Kidney (tissue), 14 donors: ENCODE data around the gene DNAJB4. TPM values are rescaled to one million over a fixed set of nuclear protein-coding genes. Genes with fewer than 3 reads are reported as not detected.
"Not testable (repeated sequence)": the region's sequence is repeated elsewhere in the genome, so short reads cannot be mapped to it uniquely, and the experiment has no call there.

Source experiments
- DNase-seq, 5 donors: peaks; one replicate each; pipeline ENCODE4 v3.0.0-alpha.2; 2013 to 2020
- FAIRE-seq: peaks from 2 replicates; lab custom pipeline; 2012; peaks lifted over from hg19 to GRCh38; lab: Jason Lieb, UNC
- H3K27ac ChIP-seq, 2 donors: one replicate each; pipeline ENCODE4 v1.7.0; 2013; ENCODE audit warnings: low read depth in 2 of 2, low read length in 2 of 2, inconsistent platforms in 1 of 2
- H3K27me3 ChIP-seq: one replicate; pipeline ENCODE4 v1.7.1; 2013; ENCODE audit warnings: low read length, inconsistent platforms; ENCODE audit not compliant: control insufficient read depth, insufficient read depth
- H3K36me3 ChIP-seq, 3 donors: one replicate each; pipeline versions ENCODE4 v1.7.0 to v1.7.1; 2013; ENCODE audit warnings: low read length in 3 of 3, control low read depth in 1 of 3, inconsistent platforms in 1 of 3; ENCODE audit not compliant: insufficient read depth in 3 of 3, control insufficient read depth in 2 of 3
- H3K4me1 ChIP-seq, 3 donors: one replicate each; pipeline versions ENCODE4 v1.7.0 to v1.7.1; 2013; ENCODE audit warnings: low read length in 3 of 3, inconsistent platforms in 1 of 3, low read depth in 1 of 3; ENCODE audit not compliant: control insufficient read depth in 2 of 3, insufficient read depth in 2 of 3
- H3K4me3 ChIP-seq, 3 donors: one replicate each; pipeline versions ENCODE4 v1.7.0 to v1.8.1; 2013; ENCODE audit warnings: low read length in 3 of 3, control low read depth in 1 of 3, inconsistent platforms in 1 of 3
- H3K9ac ChIP-seq, 3 donors: one replicate each; pipeline versions ENCODE4 v1.7.0 to v1.7.1; 2013; ENCODE audit warnings: low read length in 3 of 3, control low read depth in 1 of 3, inconsistent platforms in 1 of 3
- H3K9me3 ChIP-seq, 3 donors: one replicate each; pipeline versions ENCODE4 v1.7.0 to v1.7.1; 2013; ENCODE audit warnings: low read length in 3 of 3, control low read depth in 1 of 3, inconsistent platforms in 1 of 3; ENCODE audit not compliant: control insufficient read depth in 2 of 3, insufficient read depth in 1 of 3
- CTCF ChIP-seq: IDR thresholded peaks from 3 replicates; pipeline ENCODE4 v1.5.1; 2012; ENCODE audit warnings: mild to moderate bottlenecking, moderate library complexity, borderline replicate concordance; ENCODE audit not compliant: insufficient read depth; ENCODE audit errors: extremely low read depth
- intact Hi-C: fragments of 100-400 bp; cut with DNase I; formaldehyde crosslinking; loops from one replicate; pipeline ENCODE4 v1.11.1; 2022
- polyA plus RNA-seq: library from polyadenylated mRNA; stranded (reverse); fragments of 350-450 nt; fragmentation: Illumina TruSeq; extraction: RNeasy Lipid Tissue Mini Kit (QIAGEN cat#74804); gene quantifications from one replicate; pipeline ENCODE4 v1.2.3, GENCODE V29; 2014; ENCODE audit warnings: low read depth, low replicate concordance; ENCODE audit not compliant: insufficient read depth
- total RNA-seq: library from RNA; stranded (reverse); fragmentation: NEBNext Ultra II Directional; extraction: Animal tissue kit (Norgen Biotek cat#: 25700); gene quantifications from one replicate; pipeline ENCODE4 v1.2.1, GENCODE V29; 2021
- donor health status: control.
- donor health status: control.
- donor health status: control.
- donor health status: control.
- donor health status: control.
- donor health status: DM: yes; HTN: yes; CAD: no.
- donor health status: Normal renal cell carcinoma (clear cell type).

The DNAJB4 gene
- total and polyA plus RNA-seq, 2 donors from 2014 or later, result 17.0 to 34.7 TPM

- peak; percentile 58 for TF ChIP-seq CTCF
- Histone ChIP-seq H3K4me3 (peak within 1 kb of the TSS; percentile 87 to 96 (median 96)), H3K36me3 (no peaks in the 10 kb centered on the region), H3K4me1 (peaks cover 0 to 21% (median 2%) of the 10 kb centered on the region in 3 donors), H3K27ac (peak within 1 kb of the TSS; percentile 98 to 99), H3K9ac (peak within 1 kb of the TSS; percentile 98 to 99 (median 98)), H3K27me3 (no peaks in the 10 kb centered on the region), H3K9me3 (no peaks in the 10 kb centered on the region)
- FAIRE-seq (peak; percentile 38), DNase-seq (peak; percentile 97 to 100 (median 98))
- intact Hi-C loops, result no loop called here
These were observed 25.5 kb upstream of the DNAJB4 start, which contains the start of gene FUBP1 for GRCh38 chr1:77978969-77979876. Gene FUBP1 (minus strand): TSS chr1:77979072. CDS start chr1:77979004, 68 bp downstream.

- H3K36me3 ChIP-seq, DNase-seq, H3K9ac ChIP-seq, intact Hi-C loops, H3K27ac ChIP-seq, H3K4me3 ChIP-seq, FAIRE-seq, H3K4me1 ChIP-seq, H3K27me3 ChIP-seq, H3K9me3 ChIP-seq: not testable (repeated sequence)
These were observed 21.3 kb upstream of the DNAJB4 start for GRCh38 chr1:77983352-77983996.

GRCh38 chr1:77983997-77984355, 20.8 kb upstream of the DNAJB4 start:
- H3K9me3 ChIP-seq, result no peaks in the 10 kb centered on the region

More at GRCh38 chr1:77983997-77984355, 20.8 kb upstream of the DNAJB4 start:
- H3K36me3 ChIP-seq, result no peaks in the 10 kb centered on the region
- intact Hi-C loops, result no loop called here
- TF ChIP-seq CTCF, result no peak
- no peak overlapping the region for H3K9ac ChIP-seq
- DNase-seq, result no peak
- peaks cover 0 to 8% (median 2%) of the 10 kb centered on the region in 3 donors for H3K4me1 ChIP-seq
- no peak for FAIRE-seq
- H3K27ac ChIP-seq, result no peak overlapping the region
- no peaks in the 10 kb centered on the region for H3K27me3 ChIP-seq
- H3K4me3 ChIP-seq, result no peak overlapping the region
